NOMO-1 (cell line): ENCODE measurements around the gene FARP1.

Source experiments
- DNase-seq, 2 experiments: peaks; one replicate each; lab custom pipeline; 2025; ENCODE audit not compliant: unreplicated experiment in 2 of 2; lab: John Stamatoyannopoulos, UW

The FARP1 gene

DNA sequence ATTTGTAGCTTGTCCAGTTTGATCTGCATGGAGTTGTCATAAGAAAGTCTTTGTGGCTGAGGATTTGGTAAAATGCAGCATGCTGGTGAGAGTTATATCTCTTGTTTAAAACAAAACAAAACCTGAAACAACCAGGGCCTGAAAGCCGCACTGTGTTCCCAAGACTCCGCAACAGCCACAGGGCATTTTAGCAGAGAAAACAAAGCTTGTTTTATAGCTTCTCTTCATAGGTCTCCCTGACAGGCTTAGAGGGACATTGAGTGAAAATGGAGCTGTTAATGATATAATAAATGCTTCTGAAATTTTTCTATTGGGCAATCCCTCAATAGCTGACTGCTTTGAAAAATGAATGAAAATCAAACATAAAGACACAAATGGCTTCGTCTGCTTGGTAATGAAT lies 182.8 kb downstream of the FARP1 start:
- no peak for DNase-seq

- DNase-seq, result no peak
Observed at GRCh38 chr13:98326291-98326690, 183.4 kb downstream of the FARP1 start.

- no peak for DNase-seq
Observed at GRCh38 chr13:98327371-98328270, 184.7 kb downstream of the FARP1 start.

GRCh38 chr13:98328511-98328910 lies 185.6 kb downstream of the FARP1 start:
- no peak for DNase-seq

DNA sequence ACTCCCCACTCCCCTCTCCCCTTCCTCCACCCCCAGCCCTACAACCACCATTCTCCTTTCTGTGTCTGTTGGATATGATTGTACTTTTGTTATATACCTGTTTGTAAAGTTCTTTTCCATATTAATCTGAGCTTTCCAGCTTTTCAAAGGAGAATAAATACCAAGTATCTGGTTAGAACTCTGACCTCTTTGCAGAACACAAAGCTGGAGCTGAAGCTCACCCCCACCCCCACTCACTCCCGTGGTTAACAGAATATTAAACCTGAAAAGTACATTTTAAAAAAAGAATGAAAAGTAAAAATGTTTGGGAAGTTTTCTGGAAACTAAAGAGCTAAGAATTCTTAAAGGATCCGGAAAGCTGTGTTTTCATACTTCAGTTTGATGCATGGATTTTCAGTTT lies 189.3 kb downstream of the FARP1 start:
- no peak for DNase-seq

DNA sequence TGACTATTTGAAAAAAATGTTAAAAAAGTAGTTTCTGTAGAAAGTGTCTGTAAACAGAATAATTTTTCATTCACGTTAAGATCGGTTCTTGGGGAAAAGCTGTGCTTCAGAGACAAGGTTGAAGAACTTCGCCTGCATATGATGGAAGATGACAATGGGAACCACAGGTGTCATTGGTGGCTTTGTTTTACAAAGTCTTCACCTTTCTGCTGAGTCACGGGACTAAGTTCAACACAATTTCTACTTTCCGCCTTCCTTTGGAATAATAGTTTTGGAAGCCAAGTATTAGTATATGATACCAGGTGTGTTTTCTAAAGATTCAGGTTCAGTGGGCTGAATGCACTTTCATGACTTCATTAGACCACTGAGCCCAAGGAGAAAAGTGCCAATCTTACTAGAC lies 189.8 kb downstream of the FARP1 start:
- no peak for DNase-seq

- DNase-seq, result no peak
Observed at GRCh38 chr13:98333486-98333885, 190.6 kb downstream of the FARP1 start.

DNA sequence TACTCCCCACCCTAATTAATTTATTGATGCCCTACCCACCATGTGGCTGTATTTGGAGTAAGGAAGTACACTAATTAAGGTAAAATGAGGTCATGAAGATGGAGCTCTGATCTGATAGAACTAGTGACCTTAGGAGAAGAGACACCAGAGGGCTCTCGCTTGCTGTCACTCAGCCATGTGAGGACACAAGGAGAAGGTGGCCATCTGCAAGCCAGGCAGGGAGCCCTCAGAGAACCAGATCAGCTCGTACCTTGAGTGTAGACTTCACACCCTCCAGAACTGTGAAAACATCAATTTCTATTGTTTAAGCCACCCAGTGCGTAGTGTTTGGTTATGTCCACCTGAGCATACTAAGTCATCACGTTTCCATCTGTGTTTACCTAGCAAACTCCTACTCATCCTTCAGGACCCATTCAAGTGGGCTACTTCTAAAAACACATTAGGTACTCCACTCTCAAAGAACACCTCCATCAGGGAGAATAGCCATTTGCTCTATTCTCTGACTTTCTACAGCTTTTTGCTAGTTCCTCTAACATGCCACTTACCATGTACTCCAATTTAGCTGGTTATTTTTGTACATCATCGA lies 191.8 kb downstream of the FARP1 start:
- no peak for DNase-seq

DNA sequence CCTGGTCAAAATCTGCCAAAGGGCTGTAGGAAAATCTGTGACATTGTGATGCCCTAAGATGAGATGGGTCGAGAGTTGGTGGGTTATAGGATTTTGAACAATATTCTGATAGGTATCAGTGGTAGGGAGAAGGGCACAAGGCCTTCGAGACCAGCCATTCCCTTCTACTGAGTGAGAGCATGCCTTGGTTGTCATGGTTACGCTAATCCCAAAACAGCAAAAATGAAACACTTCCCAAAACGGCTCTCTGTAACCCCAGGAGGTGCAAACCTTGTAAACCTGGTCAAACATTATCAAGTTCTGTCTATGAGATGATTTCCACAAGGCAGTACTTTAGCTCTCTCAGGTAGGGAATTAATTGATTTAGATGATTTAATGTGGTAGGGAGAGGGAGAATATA lies 192.8 kb downstream of the FARP1 start:
- no peak for DNase-seq

- no peak for DNase-seq
Observed at GRCh38 chr13:98338310-98338709, 195.4 kb downstream of the FARP1 start.

DNA sequence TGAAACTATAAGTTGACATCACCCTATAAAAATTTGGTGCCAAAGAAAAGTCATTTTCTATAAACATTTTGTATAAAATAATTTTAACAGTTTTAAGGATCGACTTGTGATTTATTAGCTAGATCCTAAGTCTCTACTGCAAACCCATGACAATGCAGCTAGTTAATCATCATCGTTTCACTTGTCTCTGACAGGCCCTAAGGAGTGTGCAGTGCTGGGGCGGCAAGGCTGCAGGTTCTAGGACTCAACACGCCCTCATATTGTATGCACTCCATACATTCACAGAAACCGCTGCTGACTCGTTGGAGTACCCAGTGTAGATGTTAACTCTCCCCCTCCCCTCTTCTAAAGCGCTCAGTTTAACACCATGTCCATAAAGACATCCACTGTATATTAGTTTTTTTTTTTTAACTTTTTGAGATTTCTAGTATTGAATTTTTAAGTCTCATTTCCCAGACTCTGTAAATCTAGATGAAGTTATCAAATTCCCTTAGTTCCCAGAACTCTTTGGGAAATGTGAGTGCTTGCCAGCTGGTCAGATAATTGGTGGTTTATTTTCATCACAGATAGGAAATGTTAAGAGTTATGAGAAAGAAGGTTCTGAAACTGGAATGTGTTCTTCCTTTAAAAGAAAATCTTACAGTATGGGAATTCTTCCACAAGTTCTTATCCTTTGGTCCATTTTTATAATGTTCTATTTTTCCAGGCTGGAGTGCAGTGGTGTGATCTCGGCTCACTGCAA lies 197.0 kb downstream of the FARP1 start:
- DNase-seq, result no peak

GRCh38 chr13:98342953-98343352 lies 200.1 kb downstream of the FARP1 start:
- DNase-seq, result no peak

DNA sequence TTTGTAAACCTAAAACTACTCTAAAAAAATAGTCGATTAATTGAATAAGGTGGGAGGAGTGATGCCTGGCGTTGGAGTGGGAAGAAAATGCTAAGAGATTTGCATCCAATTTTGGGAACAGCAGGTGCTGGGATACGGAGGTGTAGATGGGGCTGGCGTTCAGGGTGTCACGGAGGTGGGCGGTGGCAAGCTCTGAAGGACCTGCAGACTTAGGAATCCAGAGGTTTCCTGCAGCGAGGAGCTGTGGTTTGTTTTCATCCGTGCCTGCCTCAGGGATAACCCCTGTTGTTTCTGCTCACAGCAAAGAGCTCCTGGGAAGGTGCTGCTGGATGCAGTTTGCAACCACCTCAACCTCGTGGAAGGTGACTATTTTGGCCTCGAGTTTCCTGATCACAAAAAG lies 200.6 kb downstream of the FARP1 start:
- no peak for DNase-seq

DNA sequence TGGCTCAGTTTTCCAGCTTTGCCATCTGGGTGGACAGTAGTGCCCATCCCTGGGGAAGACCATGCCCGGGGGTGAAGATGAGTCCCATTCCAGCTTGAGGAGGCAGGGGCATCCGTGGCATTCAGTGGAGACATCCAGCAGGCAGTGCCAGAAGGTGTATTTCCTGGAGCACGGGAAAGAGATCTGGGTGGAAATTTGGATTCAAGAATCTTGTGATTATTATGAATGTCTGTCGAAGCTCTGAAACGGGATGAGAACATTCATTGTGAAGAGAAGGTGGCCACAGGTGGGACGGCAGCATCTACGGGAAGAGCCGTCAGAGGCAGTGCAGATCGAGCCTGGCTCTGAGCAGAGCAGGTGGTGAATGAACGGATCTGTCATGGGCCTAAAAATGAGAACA lies 201.5 kb downstream of the FARP1 start:
- no peak for DNase-seq

GRCh38 chr13:98345107-98345935 lies 202.4 kb downstream of the FARP1 start:
- no peak for DNase-seq

- DNase-seq, result no peak
Observed at GRCh38 chr13:98346904-98347636, 204.2 kb downstream of the FARP1 start.

- DNase-seq, result no peak
Observed at GRCh38 chr13:98347756-98348155, 204.9 kb downstream of the FARP1 start.

DNA sequence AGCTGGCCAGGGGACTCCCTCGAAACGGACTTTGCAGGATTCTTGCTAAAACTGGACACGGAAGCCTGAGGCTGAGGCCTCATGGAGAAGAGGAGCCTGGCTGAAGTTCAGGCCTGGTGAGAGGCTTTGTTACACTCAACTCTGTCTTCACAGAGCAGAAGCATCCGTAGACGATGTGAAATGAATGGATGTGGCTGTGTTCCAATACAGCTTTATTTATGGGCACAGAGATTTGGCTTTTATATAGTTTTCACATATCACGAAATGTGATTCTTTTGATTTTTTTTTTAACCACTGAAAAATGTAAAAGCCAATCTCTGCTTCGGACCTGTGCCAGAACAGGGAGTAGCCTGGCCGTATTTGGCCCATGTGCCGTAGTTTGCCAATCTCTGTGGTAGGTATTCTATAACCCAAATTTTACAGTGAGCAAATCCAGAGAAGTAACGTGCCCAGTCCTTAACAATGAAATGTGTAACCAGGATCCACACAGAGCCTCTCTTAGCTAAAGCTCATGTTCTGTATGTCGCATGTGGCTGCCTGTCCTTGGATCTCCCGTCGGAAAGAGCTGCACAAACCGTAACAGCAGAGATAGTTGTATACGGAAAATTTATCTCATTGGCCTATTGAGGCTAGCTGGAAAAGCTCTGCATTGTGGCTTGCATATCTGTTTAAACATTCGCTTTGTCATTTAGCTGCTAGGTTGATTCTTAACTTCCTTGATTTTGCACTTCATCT lies 205.7 kb downstream of the FARP1 start:
- DNase-seq, result no peak

DNA sequence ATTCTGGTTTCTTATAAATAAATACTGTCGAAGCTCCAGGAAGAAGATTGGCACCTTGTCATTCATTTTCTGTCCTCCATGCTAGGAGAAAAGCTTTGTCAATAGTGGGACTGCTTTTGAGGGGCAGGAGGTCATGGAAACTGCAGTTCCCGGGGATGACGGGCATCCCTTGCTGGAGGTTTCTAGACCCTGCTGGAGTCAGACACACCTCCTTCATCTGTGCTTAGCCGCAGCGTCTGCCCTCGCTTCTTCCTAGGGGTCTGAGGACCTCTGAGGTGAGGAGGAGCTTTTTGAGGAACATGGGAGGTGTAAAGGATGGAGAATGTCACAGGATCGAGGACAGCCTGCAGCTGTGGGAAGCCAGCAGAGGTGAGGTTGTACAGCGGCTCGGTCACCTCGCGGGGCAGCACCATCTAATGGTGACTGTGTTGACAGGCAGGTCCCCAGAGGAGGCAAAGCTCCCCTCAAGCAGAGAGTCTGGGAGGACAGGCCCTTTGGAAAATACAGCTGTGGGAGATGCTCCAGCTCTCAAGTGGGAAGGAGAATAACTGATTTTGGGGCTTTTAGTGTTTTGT lies 206.9 kb downstream of the FARP1 start:
- no peak for DNase-seq
